ENCODE data around the gene RAB11FIP3.

GRCh38 chr16:463071-463470 lies 37.6 kb downstream of the RAB11FIP3 start:
- TF ChIP-seq, protein P1, sequence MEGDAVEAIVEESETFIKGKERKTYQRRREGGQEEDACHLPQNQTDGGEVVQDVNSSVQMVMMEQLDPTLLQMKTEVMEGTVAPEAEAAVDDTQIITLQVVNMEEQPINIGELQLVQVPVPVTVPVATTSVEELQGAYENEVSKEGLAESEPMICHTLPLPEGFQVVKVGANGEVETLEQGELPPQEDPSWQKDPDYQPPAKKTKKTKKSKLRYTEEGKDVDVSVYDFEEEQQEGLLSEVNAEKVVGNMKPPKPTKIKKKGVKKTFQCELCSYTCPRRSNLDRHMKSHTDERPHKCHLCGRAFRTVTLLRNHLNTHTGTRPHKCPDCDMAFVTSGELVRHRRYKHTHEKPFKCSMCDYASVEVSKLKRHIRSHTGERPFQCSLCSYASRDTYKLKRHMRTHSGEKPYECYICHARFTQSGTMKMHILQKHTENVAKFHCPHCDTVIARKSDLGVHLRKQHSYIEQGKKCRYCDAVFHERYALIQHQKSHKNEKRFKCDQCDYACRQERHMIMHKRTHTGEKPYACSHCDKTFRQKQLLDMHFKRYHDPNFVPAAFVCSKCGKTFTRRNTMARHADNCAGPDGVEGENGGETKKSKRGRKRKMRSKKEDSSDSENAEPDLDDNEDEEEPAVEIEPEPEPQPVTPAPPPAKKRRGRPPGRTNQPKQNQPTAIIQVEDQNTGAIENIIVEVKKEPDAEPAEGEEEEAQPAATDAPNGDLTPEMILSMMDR (IDR thresholded peaks at IDR 0.05; ENCODE audit: low read length) = no peak
- no peak for TF ChIP-seq EZH2 (optimal IDR thresholded peaks at IDR 0.05; ENCODE audit: low read depth, low read length)
